OCI-LY3 (cell line): ENCODE measurements around the gene ONECUT1.

Source experiments
- EZH2phosphoT487 ChIP-seq: fragments of 200-600 bp; shearing (Covaris generic); IDR thresholded peaks from 2 replicates; pipeline ENCODE4 v1.6.1; 2018; ENCODE audit warnings: antibody characterized with exemption, mixed run types, low read depth
- TF ChIP-seq, protein P1 (sequence below): fragments of 200-600, 300-600 bp; sonication (generic); IDR thresholded peaks from 2 replicates; pipeline ENCODE4 v1.5.1; 2014; ENCODE audit warnings: antibody characterized with exemption, low read length, low read depth

DNA sequence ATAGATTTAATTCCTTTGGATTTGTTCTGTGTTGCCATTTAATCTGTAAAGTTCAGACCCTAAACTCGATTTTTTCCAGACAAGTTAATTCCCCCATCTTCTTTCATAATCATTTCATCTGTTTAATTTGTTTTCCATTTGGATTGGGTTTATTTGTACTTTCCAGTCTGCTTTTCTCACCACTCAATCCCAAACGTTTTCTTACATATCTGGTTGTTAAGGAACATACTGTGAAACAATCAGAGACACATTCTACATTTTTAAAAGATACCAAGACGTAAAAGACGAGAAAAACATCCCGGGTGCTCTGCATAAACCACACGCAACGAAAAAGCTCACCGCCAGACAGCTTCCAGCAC is 13.0 kb upstream of the ONECUT1 start:
- TF ChIP-seq, protein P1, sequence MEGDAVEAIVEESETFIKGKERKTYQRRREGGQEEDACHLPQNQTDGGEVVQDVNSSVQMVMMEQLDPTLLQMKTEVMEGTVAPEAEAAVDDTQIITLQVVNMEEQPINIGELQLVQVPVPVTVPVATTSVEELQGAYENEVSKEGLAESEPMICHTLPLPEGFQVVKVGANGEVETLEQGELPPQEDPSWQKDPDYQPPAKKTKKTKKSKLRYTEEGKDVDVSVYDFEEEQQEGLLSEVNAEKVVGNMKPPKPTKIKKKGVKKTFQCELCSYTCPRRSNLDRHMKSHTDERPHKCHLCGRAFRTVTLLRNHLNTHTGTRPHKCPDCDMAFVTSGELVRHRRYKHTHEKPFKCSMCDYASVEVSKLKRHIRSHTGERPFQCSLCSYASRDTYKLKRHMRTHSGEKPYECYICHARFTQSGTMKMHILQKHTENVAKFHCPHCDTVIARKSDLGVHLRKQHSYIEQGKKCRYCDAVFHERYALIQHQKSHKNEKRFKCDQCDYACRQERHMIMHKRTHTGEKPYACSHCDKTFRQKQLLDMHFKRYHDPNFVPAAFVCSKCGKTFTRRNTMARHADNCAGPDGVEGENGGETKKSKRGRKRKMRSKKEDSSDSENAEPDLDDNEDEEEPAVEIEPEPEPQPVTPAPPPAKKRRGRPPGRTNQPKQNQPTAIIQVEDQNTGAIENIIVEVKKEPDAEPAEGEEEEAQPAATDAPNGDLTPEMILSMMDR, result no peak
- TF ChIP-seq EZH2phosphoT487, result no peak
